Nephron (organoid): ENCODE results near the gene OR5D14.

ENCODE experiments used
- H3K27ac Mint-ChIP-seq, 3 experiments: 2 replicates each; pipeline ENCODE4 v1.8.0; 2020; ENCODE audit warnings: mixed read lengths in 3 of 3, mild to moderate bottlenecking in 2 of 3, moderate library complexity in 1 of 3
- H3K27me3 Mint-ChIP-seq: 2 replicates; pipeline ENCODE4 v1.8.0; 2021; ENCODE audit warnings: low read depth, mild to moderate bottlenecking, moderate library complexity, mixed read lengths
- H3K36me3 Mint-ChIP-seq: 2 replicates; pipeline ENCODE4 v1.8.0; 2020; ENCODE audit warnings: low read depth, mixed read lengths
- H3K4me1 Mint-ChIP-seq: 2 replicates; pipeline ENCODE4 v1.8.0; 2020; ENCODE audit warnings: mixed read lengths
- H3K4me3 Mint-ChIP-seq, 3 experiments: 2 replicates each; pipeline ENCODE4 v1.8.0; 2020; ENCODE audit warnings: mild to moderate bottlenecking in 3 of 3, mixed read lengths in 3 of 3, moderate library complexity in 2 of 3
- H3K9me3 Mint-ChIP-seq: 2 replicates; pipeline ENCODE4 v1.8.0; 2020; ENCODE audit warnings: mixed read lengths
- TF ChIP-seq, protein P1 (sequence below), 3 experiments: fragments of 200-600 bp; sonication (generic); IDR thresholded peaks; one replicate each; pipeline ENCODE4 v1.5.0; 2021; ENCODE audit warnings: antibody characterized with exemption in 3 of 3; ENCODE audit not compliant: unreplicated experiment in 3 of 3

Gene OR5D14

GRCh38 chr11:55819330-55819729 is 24.0 kb downstream of the OR5D14 start, which contains the start of gene OR5D18:
Gene OR5D18 (plus strand): TSS chr11:55819630. CDS start chr11:55819630, 0 bp downstream.
- TF ChIP-seq, protein P1, sequence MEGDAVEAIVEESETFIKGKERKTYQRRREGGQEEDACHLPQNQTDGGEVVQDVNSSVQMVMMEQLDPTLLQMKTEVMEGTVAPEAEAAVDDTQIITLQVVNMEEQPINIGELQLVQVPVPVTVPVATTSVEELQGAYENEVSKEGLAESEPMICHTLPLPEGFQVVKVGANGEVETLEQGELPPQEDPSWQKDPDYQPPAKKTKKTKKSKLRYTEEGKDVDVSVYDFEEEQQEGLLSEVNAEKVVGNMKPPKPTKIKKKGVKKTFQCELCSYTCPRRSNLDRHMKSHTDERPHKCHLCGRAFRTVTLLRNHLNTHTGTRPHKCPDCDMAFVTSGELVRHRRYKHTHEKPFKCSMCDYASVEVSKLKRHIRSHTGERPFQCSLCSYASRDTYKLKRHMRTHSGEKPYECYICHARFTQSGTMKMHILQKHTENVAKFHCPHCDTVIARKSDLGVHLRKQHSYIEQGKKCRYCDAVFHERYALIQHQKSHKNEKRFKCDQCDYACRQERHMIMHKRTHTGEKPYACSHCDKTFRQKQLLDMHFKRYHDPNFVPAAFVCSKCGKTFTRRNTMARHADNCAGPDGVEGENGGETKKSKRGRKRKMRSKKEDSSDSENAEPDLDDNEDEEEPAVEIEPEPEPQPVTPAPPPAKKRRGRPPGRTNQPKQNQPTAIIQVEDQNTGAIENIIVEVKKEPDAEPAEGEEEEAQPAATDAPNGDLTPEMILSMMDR (IDR thresholded peaks at IDR 0.05; ENCODE audit: unreplicated experiment in 3 of 3): no peak
- H3K4me3 Mint-ChIP-seq: no peak within 1 kb of the TSS
- H3K4me1 Mint-ChIP-seq: no peaks in the 10 kb centered on the region
- H3K27me3 Mint-ChIP-seq: no peaks in the 10 kb centered on the region
- peaks cover 42% of the 10 kb centered on the region for H3K9me3 Mint-ChIP-seq
- H3K36me3 Mint-ChIP-seq: no peaks in the 10 kb centered on the region
- no peak within 1 kb of the TSS for H3K27ac Mint-ChIP-seq

DNA sequence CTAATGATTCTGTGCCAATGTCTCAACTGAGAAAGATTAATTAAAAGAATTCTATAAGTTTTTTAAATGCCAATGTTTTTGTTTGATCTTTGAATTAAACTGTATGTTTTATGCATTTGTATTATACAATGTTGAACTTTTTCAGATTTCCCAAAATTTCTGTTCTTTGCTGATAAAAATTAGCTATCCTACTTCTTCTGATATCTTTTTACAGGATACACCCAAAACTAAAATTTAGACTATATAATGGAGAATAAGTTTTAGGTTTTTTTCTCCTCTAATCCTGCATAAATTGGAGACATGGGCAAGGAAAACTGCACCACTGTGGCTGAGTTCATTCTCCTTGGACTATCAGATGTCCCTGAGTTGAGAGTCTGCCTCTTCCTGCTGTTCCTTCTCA is 31.6 kb downstream of the OR5D14 start, which contains the start of gene OR5L2:
Gene OR5L2 (plus strand): TSS at position 301 of the 400 bp plus-strand sequence. CDS start 0 bp downstream, at position 301.
- Mint-ChIP-seq H3K27ac (no peak within 1 kb of the TSS), H3K36me3 (no peaks in the 10 kb centered on the region), H3K4me3 (no peak within 1 kb of the TSS), H3K4me1 (no peaks in the 10 kb centered on the region), H3K9me3 (peaks cover 15% of the 10 kb centered on the region), H3K27me3 (no peaks in the 10 kb centered on the region)
- TF ChIP-seq, protein P1 (IDR thresholded peaks at IDR 0.05; ENCODE audit: unreplicated experiment in 3 of 3): no peak

- Mint-ChIP-seq H3K27ac (no peak within 1 kb of the TSS), H3K27me3 (peaks cover 3% of the 10 kb centered on the region), H3K9me3 (peaks cover 22% of the 10 kb centered on the region), H3K4me1 (no peaks in the 10 kb centered on the region), H3K4me3 (no peak within 1 kb of the TSS), H3K36me3 (no peaks in the 10 kb centered on the region)
- TF ChIP-seq, protein P1 (IDR thresholded peaks at IDR 0.05; ENCODE audit: unreplicated experiment in 3 of 3): no peak
Measured at GRCh38 chr11:55838452-55838851, 43.1 kb downstream of the OR5D14 start, which contains the start of gene OR5D16. Gene OR5D16 (plus strand): TSS chr11:55838752. CDS start chr11:55838752, 0 bp downstream.
